Measurements from ENCODE around the gene SLC38A3. TPM values are rescaled to one million over a fixed set of nuclear protein-coding genes. Genes with fewer than 3 reads are reported as not detected.

Gene SLC38A3
- total RNA-seq, 1 donor from 2014 or later, result 0.56 TPM

DNA sequence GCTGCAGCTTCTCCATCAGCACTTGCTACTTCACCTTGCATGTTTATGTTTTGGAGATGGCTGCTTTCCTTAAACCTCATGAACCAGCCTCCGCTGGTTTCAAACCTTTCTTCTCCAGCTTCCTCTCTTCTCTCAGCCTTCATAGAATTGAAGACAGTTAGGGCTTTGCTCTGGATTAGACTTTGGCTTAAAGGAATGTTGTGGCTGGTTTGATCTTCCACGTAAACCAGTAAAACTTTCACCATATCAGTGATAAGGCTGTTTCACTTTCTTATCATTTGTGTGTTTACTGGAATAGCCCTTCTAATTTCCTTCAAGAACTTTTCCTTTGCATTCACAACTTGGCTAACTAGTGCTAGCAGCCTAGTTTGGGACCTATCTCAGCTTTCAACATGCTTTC is 25.4 kb upstream of the SLC38A3 start:
- Mint-ChIP-seq H3K4me1 (ENCODE audit: unreplicated experiment) (no peaks in the 10 kb centered on the region), H3K36me3 (ENCODE audit: low read depth, unreplicated experiment) (peaks cover 15% of the 10 kb centered on the region)

GRCh38 chr3:50181985-50182384 is 23.1 kb upstream of the SLC38A3 start:
- TF ChIP-seq, protein P1, sequence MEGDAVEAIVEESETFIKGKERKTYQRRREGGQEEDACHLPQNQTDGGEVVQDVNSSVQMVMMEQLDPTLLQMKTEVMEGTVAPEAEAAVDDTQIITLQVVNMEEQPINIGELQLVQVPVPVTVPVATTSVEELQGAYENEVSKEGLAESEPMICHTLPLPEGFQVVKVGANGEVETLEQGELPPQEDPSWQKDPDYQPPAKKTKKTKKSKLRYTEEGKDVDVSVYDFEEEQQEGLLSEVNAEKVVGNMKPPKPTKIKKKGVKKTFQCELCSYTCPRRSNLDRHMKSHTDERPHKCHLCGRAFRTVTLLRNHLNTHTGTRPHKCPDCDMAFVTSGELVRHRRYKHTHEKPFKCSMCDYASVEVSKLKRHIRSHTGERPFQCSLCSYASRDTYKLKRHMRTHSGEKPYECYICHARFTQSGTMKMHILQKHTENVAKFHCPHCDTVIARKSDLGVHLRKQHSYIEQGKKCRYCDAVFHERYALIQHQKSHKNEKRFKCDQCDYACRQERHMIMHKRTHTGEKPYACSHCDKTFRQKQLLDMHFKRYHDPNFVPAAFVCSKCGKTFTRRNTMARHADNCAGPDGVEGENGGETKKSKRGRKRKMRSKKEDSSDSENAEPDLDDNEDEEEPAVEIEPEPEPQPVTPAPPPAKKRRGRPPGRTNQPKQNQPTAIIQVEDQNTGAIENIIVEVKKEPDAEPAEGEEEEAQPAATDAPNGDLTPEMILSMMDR (IDR thresholded peaks at IDR 0.05; ENCODE audit: unreplicated experiment), result no peak
- Mint-ChIP-seq H3K27ac (ENCODE audit: unreplicated experiment) (no peak overlapping the region), H3K36me3 (ENCODE audit: low read depth, unreplicated experiment) (peaks cover 15% of the 10 kb centered on the region), H3K4me1 (ENCODE audit: unreplicated experiment) (no peaks in the 10 kb centered on the region), H3K4me3 (ENCODE audit: unreplicated experiment) (peak overlapping the region; percentile 37), H3K27me3 (ENCODE audit: unreplicated experiment) (peaks cover 1% of the 10 kb centered on the region), H3K9me3 (ENCODE audit: unreplicated experiment) (no peaks in the 10 kb centered on the region)
- DNase-seq (ENCODE audit: low spot score), result no peak

More for the DNA sequence above, 25.4 kb upstream of the SLC38A3 start:
- no peaks in the 10 kb centered on the region for H3K9me3 Mint-ChIP-seq (ENCODE audit: unreplicated experiment)
- no peak overlapping the region for H3K27ac Mint-ChIP-seq (ENCODE audit: unreplicated experiment)
- TF ChIP-seq, protein P1 (IDR thresholded peaks at IDR 0.05; ENCODE audit: unreplicated experiment), result no peak
- DNase-seq (ENCODE audit: low spot score), result no peak
- H3K4me3 Mint-ChIP-seq (ENCODE audit: unreplicated experiment), result no peak overlapping the region
- H3K27me3 Mint-ChIP-seq (ENCODE audit: unreplicated experiment), result no peaks in the 10 kb centered on the region

DNA sequence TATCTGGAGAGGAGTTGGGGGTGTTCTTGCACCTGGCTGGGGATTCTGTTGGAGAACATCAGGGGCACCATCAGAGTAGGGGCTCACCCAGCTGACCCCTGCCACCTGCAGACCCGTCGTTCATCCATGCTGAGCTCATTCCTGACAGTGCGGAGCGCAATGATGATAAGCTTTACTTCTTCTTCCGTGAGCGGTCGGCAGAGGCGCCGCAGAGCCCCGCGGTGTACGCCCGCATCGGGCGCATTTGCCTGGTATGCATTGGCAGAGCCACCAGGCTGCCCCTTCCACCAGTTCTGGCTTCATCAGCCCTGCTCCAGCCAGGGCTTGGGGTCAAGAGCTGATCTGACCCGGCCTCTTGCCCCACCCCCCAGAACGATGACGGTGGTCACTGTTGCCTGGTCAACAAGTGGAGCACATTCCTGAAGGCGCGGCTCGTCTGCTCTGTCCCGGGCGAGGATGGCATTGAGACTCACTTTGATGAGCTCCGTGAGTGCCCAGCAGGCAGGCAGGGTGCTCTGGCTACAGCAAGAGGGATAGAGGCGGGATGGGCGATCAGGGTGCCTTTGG is 22.5 kb upstream of the SLC38A3 start:
- Mint-ChIP-seq H3K27ac (ENCODE audit: unreplicated experiment) (no peak overlapping the region), H3K4me1 (ENCODE audit: unreplicated experiment) (no peaks in the 10 kb centered on the region), H3K4me3 (ENCODE audit: unreplicated experiment) (peak overlapping the region; percentile 37), H3K27me3 (ENCODE audit: unreplicated experiment) (peaks cover 1% of the 10 kb centered on the region), H3K9me3 (ENCODE audit: unreplicated experiment) (no peaks in the 10 kb centered on the region), H3K36me3 (ENCODE audit: low read depth, unreplicated experiment) (peaks cover 15% of the 10 kb centered on the region)
- DNase-seq (ENCODE audit: low spot score), result no peak
- TF ChIP-seq, protein P1 (IDR thresholded peaks at IDR 0.05; ENCODE audit: unreplicated experiment), result no peak

- no peak for DNase-seq (ENCODE audit: low spot score)
- no peaks in the 10 kb centered on the region for H3K4me1 Mint-ChIP-seq (ENCODE audit: unreplicated experiment)
- H3K27ac Mint-ChIP-seq (ENCODE audit: unreplicated experiment), result no peak overlapping the region
- H3K9me3 Mint-ChIP-seq (ENCODE audit: unreplicated experiment), result no peaks in the 10 kb centered on the region
- H3K36me3 Mint-ChIP-seq (ENCODE audit: low read depth, unreplicated experiment), result peaks cover 15% of the 10 kb centered on the region
- H3K4me3 Mint-ChIP-seq (ENCODE audit: unreplicated experiment), result no peak overlapping the region
- TF ChIP-seq, protein P1 (IDR thresholded peaks at IDR 0.05; ENCODE audit: unreplicated experiment), result no peak
- H3K27me3 Mint-ChIP-seq (ENCODE audit: unreplicated experiment), result peaks cover 1% of the 10 kb centered on the region
These were observed 21.3 kb upstream of the SLC38A3 start for GRCh38 chr3:50183755-50184154.

- H3K9me3 Mint-ChIP-seq (ENCODE audit: unreplicated experiment), result no peaks in the 10 kb centered on the region
- no peak overlapping the region for H3K27ac Mint-ChIP-seq (ENCODE audit: unreplicated experiment)
- peaks cover 1% of the 10 kb centered on the region for H3K27me3 Mint-ChIP-seq (ENCODE audit: unreplicated experiment)
- H3K4me1 Mint-ChIP-seq (ENCODE audit: unreplicated experiment), result no peaks in the 10 kb centered on the region
- no peak for DNase-seq (ENCODE audit: low spot score)
- peaks cover 15% of the 10 kb centered on the region for H3K36me3 Mint-ChIP-seq (ENCODE audit: low read depth, unreplicated experiment)
- H3K4me3 Mint-ChIP-seq (ENCODE audit: unreplicated experiment), result no peak overlapping the region
- TF ChIP-seq, protein P1 (IDR thresholded peaks at IDR 0.05; ENCODE audit: unreplicated experiment), result no peak
These were observed 20.7 kb upstream of the SLC38A3 start for GRCh38 chr3:50184242-50184978.

Data from endothelial cell (in vitro differentiated cells).